Duodenal mucosa (tissue), 2 donors: ENCODE measurements around the gene HSP90AA1.
A peak's percentile ranks its signal among the peaks of the same experiment; 100 is the strongest.

Experiments
- H3K27ac ChIP-seq: one replicate; pipeline ENCODE4 v1.7.0; 2013; ENCODE audit warnings: low read depth, low read length
- H3K27me3 ChIP-seq, 2 donors: one replicate each; pipeline ENCODE4 v1.7.0; 2013; ENCODE audit warnings: low read length in 2 of 2, control low read depth in 1 of 2; ENCODE audit not compliant: insufficient read depth in 2 of 2, control insufficient read depth in 1 of 2
- H3K36me3 ChIP-seq, 2 donors: one replicate each; pipeline ENCODE4 v1.7.0; 2013; ENCODE audit warnings: low read length in 2 of 2, control low read depth in 1 of 2; ENCODE audit not compliant: insufficient read depth in 2 of 2, control insufficient read depth in 1 of 2
- H3K4me1 ChIP-seq, 2 donors: one replicate each; pipeline ENCODE4 v1.7.0; 2013; ENCODE audit warnings: low read length in 2 of 2, control low read depth in 1 of 2; ENCODE audit not compliant: insufficient read depth in 2 of 2, control insufficient read depth in 1 of 2
- H3K4me3 ChIP-seq, 2 donors: one replicate each; pipeline ENCODE4 v1.7.0; 2013; ENCODE audit warnings: low read length in 2 of 2, low read depth in 1 of 2
- H3K9ac ChIP-seq, 2 donors: one replicate each; pipeline ENCODE4 v1.7.0; 2013; ENCODE audit warnings: low read length in 2 of 2, low read depth in 1 of 2
- H3K9me3 ChIP-seq, 2 donors: one replicate each; pipeline ENCODE4 v1.7.0; 2013; ENCODE audit warnings: low read length in 2 of 2, control low read depth in 1 of 2; ENCODE audit not compliant: control insufficient read depth in 1 of 2

Gene HSP90AA1

GRCh38 chr14:102095231-102095870 is 8.5 kb upstream of the HSP90AA1 start:
- Histone ChIP-seq H3K9me3 (no peaks in the 10 kb centered on the region), H3K27ac (no peak overlapping the region), H3K9ac (no peak overlapping the region), H3K36me3 (no peaks in the 10 kb centered on the region), H3K4me3 (no peak overlapping the region), H3K27me3 (no peaks in the 10 kb centered on the region), H3K4me1 (peaks cover 0 to 4% of the 10 kb centered on the region in 2 donors)

- no peak overlapping the region for H3K27ac ChIP-seq
- H3K4me3 ChIP-seq: no peak overlapping the region
- H3K9ac ChIP-seq: no peak overlapping the region
Observed at GRCh38 chr14:102094101-102094500, 7.3 kb upstream of the HSP90AA1 start.

GRCh38 chr14:102092806-102093205 is 6.0 kb upstream of the HSP90AA1 start:
- H3K4me3 ChIP-seq: no peak overlapping the region
- peaks cover 0 to 4% of the 10 kb centered on the region in 2 donors for H3K4me1 ChIP-seq
- no peaks in the 10 kb centered on the region for H3K36me3 ChIP-seq
- H3K9me3 ChIP-seq: no peaks in the 10 kb centered on the region
- H3K27ac ChIP-seq: no peak overlapping the region
- no peak overlapping the region for H3K9ac ChIP-seq
- H3K27me3 ChIP-seq: no peaks in the 10 kb centered on the region

More at GRCh38 chr14:102094101-102094500, 7.3 kb upstream of the HSP90AA1 start:
- H3K27me3 ChIP-seq: no peaks in the 10 kb centered on the region
- H3K9me3 ChIP-seq: no peaks in the 10 kb centered on the region
- no peaks in the 10 kb centered on the region for H3K36me3 ChIP-seq
- peaks cover 0 to 4% of the 10 kb centered on the region in 2 donors for H3K4me1 ChIP-seq

GRCh38 chr14:102090713-102091112 is 3.9 kb upstream of the HSP90AA1 start:
- H3K4me1 ChIP-seq: peaks cover 0 to 2% of the 10 kb centered on the region in 2 donors
- no peak overlapping the region for H3K27ac ChIP-seq
- H3K9ac ChIP-seq: no peak overlapping the region
- no peaks in the 10 kb centered on the region for H3K9me3 ChIP-seq
- H3K4me3 ChIP-seq: no peak overlapping the region
- no peaks in the 10 kb centered on the region for H3K27me3 ChIP-seq
- no peaks in the 10 kb centered on the region for H3K36me3 ChIP-seq

DNA sequence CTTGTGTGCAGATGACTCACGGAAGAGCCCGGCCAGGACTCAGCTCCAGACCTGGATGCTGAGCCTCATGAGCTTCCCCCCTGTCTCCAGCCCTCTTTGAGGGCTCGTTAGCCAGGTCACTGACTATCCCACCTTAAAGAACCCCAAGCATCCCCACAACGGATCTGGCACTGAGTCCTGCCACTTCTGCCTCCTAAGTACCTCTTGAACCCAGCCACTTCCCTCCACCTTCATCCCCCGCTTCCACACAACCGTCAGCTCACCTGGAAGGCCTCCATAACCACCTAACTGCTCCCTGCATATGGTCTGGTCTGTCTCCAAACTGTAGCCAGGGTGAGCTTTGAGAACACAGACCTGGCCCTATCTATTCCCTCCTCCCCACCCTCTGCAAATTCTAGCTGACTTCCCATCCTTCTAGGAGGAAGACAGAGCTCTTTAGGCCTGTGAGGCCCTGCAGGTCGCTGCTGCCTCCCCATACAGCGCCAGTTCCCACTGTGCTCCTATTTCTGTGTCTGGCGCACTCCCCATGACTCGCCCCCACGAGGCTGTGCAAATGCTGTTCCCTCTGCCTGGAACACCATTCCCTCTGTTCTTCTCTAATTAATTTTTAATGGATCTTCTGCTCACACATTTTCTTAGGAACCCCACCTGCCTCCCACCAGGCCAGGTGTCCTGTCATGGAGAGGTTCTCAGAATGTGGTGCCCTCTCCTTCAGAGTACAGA is 2.9 kb upstream of the HSP90AA1 start:
- Histone ChIP-seq H3K36me3 (peaks cover 9% of the 10 kb centered on the region in 2 donors), H3K27ac (no peak overlapping the region), H3K9ac (no peak overlapping the region), H3K27me3 (no peaks in the 10 kb centered on the region), H3K9me3 (no peaks in the 10 kb centered on the region), H3K4me3 (no peak overlapping the region), H3K4me1 (peaks cover 9 to 11% of the 10 kb centered on the region in 2 donors)

- Histone ChIP-seq H3K4me3 (peak overlapping the region; percentile 73 to 76), H3K4me1 (peaks cover 18 to 19% of the 10 kb centered on the region in 2 donors), H3K27ac (peak overlapping the region; percentile 70), H3K27me3 (no peaks in the 10 kb centered on the region), H3K36me3 (peaks cover 19 to 22% of the 10 kb centered on the region in 2 donors), H3K9ac (peak overlapping the region; percentile 81 to 97), H3K9me3 (no peaks in the 10 kb centered on the region)
Observed at GRCh38 chr14:102088012-102088792, 1.4 kb upstream of the HSP90AA1 start.

DNA sequence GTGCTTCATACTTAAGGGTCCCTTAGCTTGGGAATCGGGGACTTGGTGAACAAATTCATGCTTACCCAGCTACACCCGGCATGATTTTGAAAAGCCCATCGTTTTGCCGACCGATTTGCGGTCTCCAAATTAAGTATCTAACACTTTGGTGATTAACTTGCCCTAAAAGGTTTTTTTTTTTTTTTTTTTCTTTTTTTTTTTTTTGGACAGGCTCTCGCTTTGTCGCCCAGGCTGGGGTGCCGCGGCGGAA is 843 bp upstream of the HSP90AA1 start:
- H3K9ac ChIP-seq: peak overlapping the region; percentile 81 to 97
- peaks cover 24 to 27% of the 10 kb centered on the region in 2 donors for H3K36me3 ChIP-seq
- peak overlapping the region; percentile 100 for H3K27ac ChIP-seq
- H3K9me3 ChIP-seq: no peaks in the 10 kb centered on the region
- H3K4me3 ChIP-seq: peak overlapping the region; percentile 73 to 76
- peaks cover 18 to 22% of the 10 kb centered on the region in 2 donors for H3K4me1 ChIP-seq
- no peaks in the 10 kb centered on the region for H3K27me3 ChIP-seq

- no peaks in the 10 kb centered on the region for H3K9me3 ChIP-seq
- H3K27ac ChIP-seq: peak overlapping the region; percentile 99
- H3K4me1 ChIP-seq: peaks cover 18 to 22% of the 10 kb centered on the region in 2 donors
- no peaks in the 10 kb centered on the region for H3K27me3 ChIP-seq
- peaks cover 33 to 38% of the 10 kb centered on the region in 2 donors for H3K36me3 ChIP-seq
- peak overlapping the region; percentile 54 to 91 for H3K9ac ChIP-seq
- peak overlapping the region; percentile 55 to 69 for H3K4me3 ChIP-seq
Observed at GRCh38 chr14:102086709-102086971, 204 bp downstream of the HSP90AA1 start.

DNA sequence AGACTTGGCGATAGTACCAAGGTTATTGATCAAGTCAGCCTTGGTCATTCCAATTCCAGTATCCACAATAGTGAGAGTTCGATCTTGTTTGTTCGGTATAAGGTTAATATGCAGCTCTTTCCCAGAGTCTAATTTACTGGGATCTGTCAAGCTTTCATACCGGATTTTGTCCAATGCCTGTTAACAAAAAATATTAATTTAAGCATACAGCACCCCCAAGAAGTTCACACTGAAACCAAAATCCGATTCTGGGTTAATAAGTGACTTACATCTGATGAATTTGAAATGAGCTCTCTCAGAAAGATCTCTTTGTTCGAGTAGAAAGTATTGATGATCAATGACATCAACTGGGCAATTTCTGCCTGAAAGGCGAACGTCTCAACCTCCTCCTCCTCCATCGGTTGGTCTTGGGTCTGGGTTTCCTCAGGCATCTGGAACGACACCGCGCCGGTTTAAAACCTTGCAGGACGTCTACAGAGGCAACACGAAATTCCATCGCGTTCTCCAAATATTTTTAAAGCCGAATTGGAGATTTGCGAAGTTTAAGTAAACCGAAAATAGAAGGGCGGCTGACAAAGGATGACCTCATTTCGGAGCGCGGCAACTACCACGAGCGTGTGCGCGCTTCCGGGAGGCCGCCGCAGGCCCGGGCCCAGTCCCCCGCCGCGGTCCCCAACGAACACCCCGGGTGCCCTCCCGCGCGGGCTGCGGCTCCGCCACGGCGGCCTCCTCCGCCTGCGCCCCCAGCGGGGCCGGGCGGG is 716 bp downstream of the HSP90AA1 start:
- Histone ChIP-seq H3K27me3 (no peaks in the 10 kb centered on the region), H3K36me3 (peaks cover 39 to 43% of the 10 kb centered on the region in 2 donors), H3K4me3 (peak overlapping the region; percentile 69 to 88), H3K9ac (peak overlapping the region; percentile 56 to 91), H3K27ac (peak overlapping the region; percentile 99), H3K9me3 (no peaks in the 10 kb centered on the region), H3K4me1 (peaks cover 18 to 22% of the 10 kb centered on the region in 2 donors)
